Endothelial cell of umbilical vein (primary cell): ENCODE measurements around the gene ABAT. TPM values are rescaled to one million over a fixed set of nuclear protein-coding genes. Genes with fewer than 3 reads are reported as not detected.

ENCODE experiments used
- BruUV-seq: library from RNA; stranded (reverse); fragments of 400-500 nt; replicated peaks from 2 replicates; lab custom pipeline; 2021; lab: Mats Ljungman, UMichigan
- CTCF ChIA-PET: fragments of 300-600, 350-600 bp; sonication (Branson Sonifier 250); formaldehyde crosslinking; loops from one replicate; lab custom pipeline; 2021; ENCODE audit warnings: antibody characterized with exemption, inconsistent platforms; lab: Charles Lee
- POLR2A ChIA-PET: fragments of 300-600, 350-600 bp; sonication (Branson Sonifier 250); formaldehyde crosslinking; loops from one replicate; lab custom pipeline; 2021; ENCODE audit warnings: antibody characterized with exemption, inconsistent platforms; lab: Charles Lee
- DNase-seq: peaks from one replicate; pipeline ENCODE4 v3.0.0-alpha.2; 2011; ENCODE audit warnings: low read depth, low spot score
- FAIRE-seq: peaks from 2 replicates; lab custom pipeline; 2011; peaks lifted over from hg19 to GRCh38; lab: Jason Lieb, UNC
- H2AFZ ChIP-seq: 2 replicates; pipeline ENCODE4 v1.6.0; 2012; ENCODE audit warnings: low read depth, low read length, control low read depth, inconsistent platforms
- H3K27ac ChIP-seq: 2 replicates; pipeline ENCODE4 v1.5.1; 2011; ENCODE audit warnings: low read depth, mild to moderate bottlenecking, control low read depth, low read length, moderate library complexity; ENCODE audit not compliant: insufficient read depth
- H3K27me3 ChIP-seq, 2 experiments: 2 replicates each; pipeline versions ENCODE4 v1.6.0 to v1.6.1; 2011; ENCODE audit warnings: low read length in 2 of 2, mixed read lengths in 1 of 2; ENCODE audit not compliant: control insufficient read depth in 2 of 2, insufficient read depth in 2 of 2
- H3K36me3 ChIP-seq, 2 experiments: 2 replicates in 1 of 2; 3 replicates in 1 of 2; pipeline ENCODE4 v1.5.1; 2011; ENCODE audit warnings: low read length in 2 of 2, mild to moderate bottlenecking in 1 of 2, moderate library complexity in 1 of 2; ENCODE audit not compliant: control insufficient read depth in 2 of 2, insufficient read depth in 2 of 2; ENCODE audit errors: extremely low read depth in 1 of 2
- H3K4me1 ChIP-seq: 3 replicates; pipeline ENCODE4 v1.5.1; 2011; ENCODE audit warnings: mild to moderate bottlenecking, low read length; ENCODE audit not compliant: control insufficient read depth, insufficient read depth; ENCODE audit errors: extremely low read depth
- H3K4me2 ChIP-seq: 2 replicates; pipeline ENCODE4 v1.6.1; 2011; ENCODE audit warnings: low read length, control low read depth, mixed read lengths; ENCODE audit not compliant: insufficient read depth
- H3K4me3 ChIP-seq, 3 experiments: fragments of 200-600 bp in 1 of 3; sonication (generic), shearing (Covaris generic) in 1 of 3; replicated peaks in 1 of 3; 2 replicates each; pipeline ENCODE4 v1.5.1; 2011 to 2016; ENCODE audit warnings: control low read depth in 3 of 3, low read length in 3 of 3, mild to moderate bottlenecking in 2 of 3, inconsistent platforms in 1 of 3, low read depth in 1 of 3, moderate library complexity in 1 of 3; ENCODE audit not compliant: insufficient read depth in 1 of 3
- H3K79me2 ChIP-seq: 2 replicates; pipeline ENCODE4 v1.6.0; 2012; ENCODE audit warnings: low read length, inconsistent platforms; ENCODE audit not compliant: control insufficient read depth, insufficient read depth
- H3K9ac ChIP-seq: replicated peaks from 2 replicates; pipeline ENCODE3; 2011; ENCODE audit warnings: low read length, control low read depth; ENCODE audit not compliant: insufficient read depth; ENCODE audit errors: extremely low read depth
- H3K9me1 ChIP-seq: replicated peaks from 3 replicates; pipeline ENCODE4 v1.6.0; 2011; ENCODE audit warnings: mild to moderate bottlenecking, low read length; ENCODE audit not compliant: control insufficient read depth, insufficient read depth; ENCODE audit errors: extremely low read depth
- H3K9me3 ChIP-seq: replicated peaks from 2 replicates; pipeline ENCODE4 v1.5.1; 2012; ENCODE audit warnings: low read length, inconsistent platforms; ENCODE audit not compliant: control insufficient read depth, insufficient read depth
- H4K20me1 ChIP-seq: replicated peaks from 2 replicates; pipeline ENCODE3; 2011; ENCODE audit warnings: mild to moderate bottlenecking, low read length; ENCODE audit not compliant: control insufficient read depth, insufficient read depth; ENCODE audit errors: extremely low read depth
- CTCF ChIP-seq, 2 donors: IDR thresholded peaks; 1 replicate in 1 of 2; 2 replicates in 1 of 2; pipeline ENCODE4 v1.5.1; 2011; ENCODE audit warnings: low read length in 2 of 2, mild to moderate bottlenecking in 2 of 2, moderate library complexity in 2 of 2, control low read depth in 1 of 2, inconsistent platforms in 1 of 2, low read depth in 1 of 2; ENCODE audit not compliant: insufficient read depth in 1 of 2; ENCODE audit errors: extremely low read depth in 1 of 2
- EZH2 ChIP-seq: IDR thresholded peaks from 2 replicates; pipeline ENCODE4 v1.6.1; 2012; ENCODE audit warnings: borderline replicate concordance, low read depth, mild to moderate bottlenecking, moderate library complexity, low read length, inconsistent platforms; ENCODE audit not compliant: severe bottlenecking
- FOS ChIP-seq: IDR thresholded peaks from 2 replicates; pipeline ENCODE4 v1.6.1; 2011; ENCODE audit warnings: mild to moderate bottlenecking, low read length, moderate library complexity, borderline replicate concordance; ENCODE audit not compliant: insufficient read depth
- GATA2 ChIP-seq: IDR thresholded peaks from 2 replicates; pipeline ENCODE4 v1.7.0; 2011; ENCODE audit warnings: low read depth, mild to moderate bottlenecking, moderate library complexity, mixed read lengths, low read length; ENCODE audit not compliant: insufficient read length, insufficient read depth
- JUN ChIP-seq: IDR thresholded peaks from 2 replicates; pipeline ENCODE4 v1.6.1; 2011; ENCODE audit warnings: borderline replicate concordance, low read depth; ENCODE audit not compliant: insufficient read length, insufficient read depth
- MAX ChIP-seq: IDR thresholded peaks from 2 replicates; pipeline ENCODE4 v1.6.1; 2011; ENCODE audit not compliant: insufficient read depth, insufficient read length
- MYC ChIP-seq: IDR thresholded peaks from one replicate; pipeline ENCODE4 v1.6.1; 2011; ENCODE audit warnings: mild to moderate bottlenecking, low read depth, low read length
- POLR2A ChIP-seq: IDR thresholded peaks from 2 replicates; pipeline ENCODE4 v1.6.1; 2012; ENCODE audit warnings: low read depth, mild to moderate bottlenecking, control low read depth, low read length
- POLR2AphosphoS5 ChIP-seq: IDR thresholded peaks from 2 replicates; pipeline ENCODE4 v1.6.1; 2012; ENCODE audit warnings: low read depth, mild to moderate bottlenecking, control low read depth, low read length, moderate library complexity; ENCODE audit not compliant: insufficient read depth
- dilution Hi-C: fragments of 300-500 bp; cut with MboI; formaldehyde crosslinking; loops from one replicate; pipeline ENCODE4 v1.15.0; 2019; ENCODE audit warnings: low sequenced_read_pairs; ENCODE audit not compliant: extremely low pct_ligation_motif_present
- intact Hi-C: fragments of 100-400 bp; cut with micrococcal nuclease; formaldehyde crosslinking; loops from one replicate; pipeline ENCODE4 v1.10.0; 2022
- polyA plus RNA-seq, 4 experiments: library from polyadenylated mRNA; depleted of rRNA in 3 of 4; stranded (reverse) in 3 of 4; unstranded in 1 of 4; fragments of >200 nt; gene quantifications; 2 replicates each; pipeline versions ENCODE4 v1.2.1 to v1.2.3, GENCODE V29; 2011 to 2012; ENCODE audit warnings: missing spikeins in 1 of 4
- total RNA-seq: library from RNA; stranded (reverse); gene quantifications from 2 replicates; pipeline ENCODE4 v1.2.3, GENCODE V29; 2021

The ABAT gene
- total and polyA plus RNA-seq, 2 donors (not counting 3 experiments of a cell fraction or from before 2014, with no cell fraction given): 1.3 to 1.4 TPM

GRCh38 chr16:8717892-8718415, 43.5 kb downstream of the ABAT start:
- H4K20me1 ChIP-seq: no peaks in the 10 kb centered on the region
- ChIA-PET POLR2A (no interaction called here), CTCF (no interaction called here)
- no peaks in the 10 kb centered on the region for H3K27me3 ChIP-seq
- H3K79me2 ChIP-seq: no peaks in the 10 kb centered on the region
- FAIRE-seq (no peak), DNase-seq (no peak)
- no peaks in the 10 kb centered on the region for H3K9me3 ChIP-seq
- intact Hi-C loops: no loop called here
- H3K36me3 ChIP-seq: no peaks in the 10 kb centered on the region
- H3K27ac ChIP-seq: no peak overlapping the region
- dilution Hi-C loops: no loop called here
- H3K9ac ChIP-seq: no peak overlapping the region
- no peaks in the 10 kb centered on the region for H3K4me1 ChIP-seq
- BruUV-seq: no TSS peak
- no peak overlapping the region for H2AFZ ChIP-seq
- no peaks in the 10 kb centered on the region for H3K9me1 ChIP-seq
- H3K4me2 ChIP-seq: no peak overlapping the region
- TF ChIP-seq FOS (no peak), MYC (no peak), POLR2AphosphoS5 (no peak), POLR2A (no peak), GATA2 (no peak), MAX (no peak), JUN (no peak), CTCF (IDR thresholded peaks at IDR 0.05; ENCODE audit: extremely low read depth in 1 of 2, insufficient read depth in 1 of 2, low read depth in 1 of 2, low read length in 2 of 2) (no peak), EZH2 (no peak)
- no peak overlapping the region for H3K4me3 ChIP-seq
